PC-3 (cell line): ENCODE measurements around the gene FHAD1. TPM values are rescaled to one million over a fixed set of nuclear protein-coding genes. Genes with fewer than 3 reads are reported as not detected.
A peak's percentile ranks its signal among the peaks of the same experiment; 100 is the strongest.

Experiments used
- ATAC-seq: fragments of 200-7000 bp; cut with Tn5 transposase; 2 replicates; pipeline ENCODE4 v1.9.1; 2020; ENCODE audit warnings: mild to moderate bottlenecking, moderate library complexity
- BruUV-seq: library from RNA; stranded (reverse); fragments of 400-500 nt; replicated peaks from 2 replicates; lab custom pipeline; 2021; lab: Mats Ljungman, UMichigan
- CTCF ChIA-PET: fragments of 300-600 bp; sonication (Branson Sonifier 250); formaldehyde crosslinking; loops from one replicate; lab custom pipeline; 2022; ENCODE audit warnings: antibody characterized with exemption; lab: Charles Lee
- POLR2A ChIA-PET: fragments of 300-600 bp; sonication (Branson Sonifier 250); formaldehyde crosslinking; loops from one replicate; lab custom pipeline; 2022; ENCODE audit warnings: antibody characterized with exemption; ENCODE audit not compliant: unreplicated experiment; lab: Charles Lee
- DNase-seq: peaks from one replicate; pipeline ENCODE4 v3.0.0-alpha.2; 2015
- H2AFZ ChIP-seq: fragments of 300-600 bp; sonication (generic); 2 replicates; pipeline ENCODE4 v1.6.0; 2016; ENCODE audit warnings: antibody characterized with exemption, low read length
- H3F3A ChIP-seq: fragments of 300-600 bp; sonication (generic); one replicate; pipeline ENCODE4 v1.6.0; 2017; ENCODE audit warnings: antibody characterized with exemption, low read length, control low read depth, mild to moderate bottlenecking; ENCODE audit not compliant: unreplicated experiment
- H3K27ac ChIP-seq: fragments of 300-600 bp; sonication (generic); 2 replicates; pipeline ENCODE4 v1.5.1; 2016; ENCODE audit warnings: mild to moderate bottlenecking, low read length
- H3K27me3 ChIP-seq: fragments of 300-600 bp; sonication (generic); 2 replicates; pipeline ENCODE4 v1.6.1; 2016; ENCODE audit warnings: low read length, mixed read lengths
- H3K36me3 ChIP-seq: fragments of 300-600 bp; sonication (generic); 2 replicates; pipeline ENCODE4 v1.6.1; 2016; ENCODE audit warnings: low read depth, mixed run types, low read length, mixed read lengths
- H3K4me1 ChIP-seq: fragments of 300-600 bp; sonication (generic); 2 replicates; pipeline ENCODE4 v1.5.1; 2016; ENCODE audit warnings: low read length; ENCODE audit not compliant: insufficient read depth
- H3K4me2 ChIP-seq: fragments of 300-600 bp; sonication (generic); 2 replicates; pipeline ENCODE4 v1.6.0; 2016; ENCODE audit warnings: low read length
- H3K4me3 ChIP-seq: fragments of 300-600 bp; sonication (generic); 2 replicates; pipeline ENCODE4 v1.5.1; 2016; ENCODE audit warnings: mild to moderate bottlenecking, low read length, mixed read lengths
- H3K79me2 ChIP-seq: fragments of 300-600 bp; sonication (generic); 2 replicates; pipeline ENCODE4 v1.6.1; 2017; ENCODE audit warnings: low read length, mixed read lengths
- H3K9ac ChIP-seq: fragments of 300-600 bp; sonication (generic); 2 replicates; pipeline ENCODE4 v1.6.0; 2016; ENCODE audit warnings: mild to moderate bottlenecking, low read length
- H3K9me2 ChIP-seq: fragments of 300-600 bp; sonication (generic); replicated peaks from 2 replicates; pipeline ENCODE4 v1.6.1; 2016; ENCODE audit warnings: mixed run types, low read length, mixed read lengths
- H3K9me3 ChIP-seq: fragments of 300-600 bp; sonication (generic); 2 replicates; pipeline ENCODE4 v1.6.1; 2016; ENCODE audit warnings: low read length, mixed read lengths
- H4K20me1 ChIP-seq: fragments of 300-600 bp; sonication (generic); 2 replicates; pipeline ENCODE4 v1.6.1; 2016; ENCODE audit warnings: low read length, mixed read lengths
- CTCF ChIP-seq: fragments of 300-600 bp; sonication (generic); conservative IDR thresholded peaks from 2 replicates; pipeline ENCODE4 v1.5.1; 2017; ENCODE audit warnings: antibody characterized with exemption, low read depth, mild to moderate bottlenecking, low read length
- EZH2 ChIP-seq: fragments of 300-600 bp; sonication (generic); IDR thresholded peaks from one replicate; pipeline ENCODE4 v1.6.1; 2017; ENCODE audit warnings: antibody characterized with exemption, mild to moderate bottlenecking, low read length; ENCODE audit not compliant: unreplicated experiment
- EZH2phosphoT487 ChIP-seq: fragments of 300-600 bp; sonication (generic); IDR thresholded peaks from 2 replicates; pipeline ENCODE4 v1.6.1; 2018; ENCODE audit warnings: mild to moderate bottlenecking, antibody characterized with exemption, low read length, borderline replicate concordance
- intact Hi-C: fragments of 100-400 bp; cut with micrococcal nuclease; formaldehyde crosslinking; loops from 2 replicates; pipeline ENCODE4 v1.9.0; 2023
- total RNA-seq: library from RNA; depleted of rRNA; stranded (reverse); fragments of >200 nt; gene quantifications from 2 replicates; pipeline ENCODE4 v1.2.3, GENCODE V29; 2014

The FHAD1 gene
- total RNA-seq, 1 experiment from 2014 or later: 0.95 TPM

GRCh38 chr1:15424981-15425380, 178.0 kb downstream of the FHAD1 start:
- no peak for ATAC-seq
- DNase-seq: no peak
- TF ChIP-seq CTCF (no peak), EZH2 (no peak), EZH2phosphoT487 (no peak)
- H2AFZ ChIP-seq: no peak overlapping the region
- no TSS peak for BruUV-seq
- peaks cover 19% of the 10 kb centered on the region; the same call in 1 of the 2 replicates for H4K20me1 ChIP-seq
- H3K9me3 ChIP-seq: no peaks in the 10 kb centered on the region
- H3K4me1 ChIP-seq: peaks cover 31% of the 10 kb centered on the region
- intact Hi-C loops: no loop called here
- H3K9ac ChIP-seq: no peak overlapping the region
- H3K4me3 ChIP-seq: no peak overlapping the region
- ChIA-PET CTCF (no interaction called here), POLR2A (interaction anchor here (0.6 kb wide), 1 partner anchor 102 kb away, joined by 5 read pairs; no protein-coding TSS in a partner anchor)
- H3K36me3 ChIP-seq: peaks cover 30% of the 10 kb centered on the region
- no peak overlapping the region for H3K27ac ChIP-seq
- H3K27me3 ChIP-seq: no peaks in the 10 kb centered on the region
- H3K4me2 ChIP-seq: no peak overlapping the region
- H3K79me2 ChIP-seq: peaks cover 49% of the 10 kb centered on the region
- H3F3A ChIP-seq: no peaks in the 10 kb centered on the region
- H3K9me2 ChIP-seq: no peaks in the 10 kb centered on the region

DNA sequence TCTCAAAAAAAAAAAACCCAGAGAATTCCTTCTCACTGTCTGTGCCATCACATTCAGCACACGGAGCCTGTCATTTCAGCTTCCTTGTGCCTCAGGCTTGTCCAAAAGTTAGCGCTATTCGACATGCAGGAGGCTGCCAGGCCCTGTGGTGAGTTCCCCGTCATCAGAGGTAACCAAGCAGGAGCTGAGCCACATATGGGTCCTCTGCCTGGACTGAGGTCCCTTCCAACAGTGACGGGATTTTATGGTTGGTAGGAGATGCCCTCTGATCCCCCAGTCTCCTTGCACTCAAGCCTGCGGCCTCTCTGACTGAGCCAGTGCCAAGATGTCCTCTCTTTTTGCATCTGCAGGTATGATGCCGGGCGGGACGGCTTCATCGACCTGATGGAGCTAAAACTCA, 178.5 kb downstream of the FHAD1 start:
- Histone ChIP-seq H3K36me3 (peaks cover 28% of the 10 kb centered on the region), H3K9ac (no peak overlapping the region), H4K20me1 (peaks cover 19% of the 10 kb centered on the region; the same call in 1 of the 2 replicates), H3K9me2 (no peaks in the 10 kb centered on the region), H3K4me3 (no peak overlapping the region), H3K9me3 (no peaks in the 10 kb centered on the region), H3K79me2 (peaks cover 44% of the 10 kb centered on the region), H3K27ac (no peak overlapping the region), H3K4me1 (peaks cover 35% of the 10 kb centered on the region), H3K4me2 (no peak overlapping the region), H2AFZ (no peak overlapping the region), H3K27me3 (no peaks in the 10 kb centered on the region), H3F3A (no peaks in the 10 kb centered on the region)
- ATAC-seq: no peak
- TF ChIP-seq EZH2 (no peak), EZH2phosphoT487 (no peak), CTCF (no peak)
- no TSS peak for BruUV-seq
- ChIA-PET POLR2A (interaction anchor here (0.6 kb wide), 1 partner anchor 102 kb away, joined by 5 read pairs; no protein-coding TSS in a partner anchor), CTCF (no interaction called here)
- intact Hi-C loops: no loop called here
- DNase-seq: no peak

- no peaks in the 10 kb centered on the region for H3K27me3 ChIP-seq
- no peak overlapping the region for H3K4me2 ChIP-seq
- H3K27ac ChIP-seq: peak overlapping the region; percentile 25; the same call in 1 of the 2 replicates
- H3K79me2 ChIP-seq: peaks cover 40% of the 10 kb centered on the region
- ChIA-PET CTCF (interaction anchor here (0.5 kb wide), 1 partner anchor 85 kb away, joined by 3 read pairs; no protein-coding TSS in a partner anchor), POLR2A (no interaction called here)
- intact Hi-C loops: no loop called here
- H3K4me3 ChIP-seq: no peak overlapping the region
- peaks cover 35% of the 10 kb centered on the region for H3K4me1 ChIP-seq
- H4K20me1 ChIP-seq: peaks cover 19% of the 10 kb centered on the region; the same call in 1 of the 2 replicates
- no TSS peak for BruUV-seq
- no peak overlapping the region for H3K9ac ChIP-seq
- H2AFZ ChIP-seq: no peak overlapping the region
- H3K36me3 ChIP-seq: peaks cover 26% of the 10 kb centered on the region
- H3K9me3 ChIP-seq: no peaks in the 10 kb centered on the region
- TF ChIP-seq EZH2 (no peak), EZH2phosphoT487 (no peak)
- DNase-seq: no peak
- no peaks in the 10 kb centered on the region for H3K9me2 ChIP-seq
- H3F3A ChIP-seq: no peaks in the 10 kb centered on the region
- ATAC-seq: no peak
Observed at GRCh38 chr1:15425958-15426357, 178.9 kb downstream of the FHAD1 start.
